GM19043 (cell line): ENCODE data around the gene ITPRIP.

ENCODE experiments used
- ATAC-seq: cut with Tn5 transposase; IDR thresholded peaks from one replicate; pipeline ENCODE4 v1.9.1; 2021; ENCODE audit warnings: low read depth; ENCODE audit not compliant: unreplicated experiment

Gene ITPRIP

GRCh38 chr10:104344219-104344618 is 6.0 kb upstream of the ITPRIP start:
- ATAC-seq, result no peak

- no peak for ATAC-seq
Measured at GRCh38 chr10:104342941-104343411, 4.7 kb upstream of the ITPRIP start.

GRCh38 chr10:104340641-104341040 is 2.4 kb upstream of the ITPRIP start:
- ATAC-seq, result no peak

GRCh38 chr10:104340111-104340526 is 1.9 kb upstream of the ITPRIP start:
- ATAC-seq, result no peak

- no peak for ATAC-seq
Measured at GRCh38 chr10:104339469-104340110, 1.3 kb upstream of the ITPRIP start.

- ATAC-seq, result peak; percentile 46
Measured at GRCh38 chr10:104337521-104337984, 712 bp downstream of the ITPRIP start.

GRCh38 chr10:104336821-104337467 is 1.3 kb downstream of the ITPRIP start:
- peak; percentile 13 for ATAC-seq

- ATAC-seq, result no peak
Measured at GRCh38 chr10:104334965-104335650, 3.2 kb downstream of the ITPRIP start.

- ATAC-seq, result no peak
Measured at GRCh38 chr10:104334561-104334960, 3.7 kb downstream of the ITPRIP start.

GRCh38 chr10:104333728-104334373 is 4.4 kb downstream of the ITPRIP start:
- no peak for ATAC-seq

GRCh38 chr10:104333032-104333727 is 5.1 kb downstream of the ITPRIP start:
- ATAC-seq, result no peak

- no peak for ATAC-seq
Measured at GRCh38 chr10:104332243-104333031, 5.8 kb downstream of the ITPRIP start.

- no peak for ATAC-seq
Measured at GRCh38 chr10:104331208-104331838, 6.9 kb downstream of the ITPRIP start.

- no peak for ATAC-seq
Measured at GRCh38 chr10:104330168-104331110, 7.8 kb downstream of the ITPRIP start.

GRCh38 chr10:104329735-104330134 is 8.5 kb downstream of the ITPRIP start:
- ATAC-seq, result no peak

- ATAC-seq, result peak; percentile 64
Measured at GRCh38 chr10:104328896-104329710, 9.2 kb downstream of the ITPRIP start.

- peak; percentile 3 for ATAC-seq
Measured at GRCh38 chr10:104328646-104328895, 9.7 kb downstream of the ITPRIP start.
